Measurements from ENCODE around the gene PLPP3.

DNA sequence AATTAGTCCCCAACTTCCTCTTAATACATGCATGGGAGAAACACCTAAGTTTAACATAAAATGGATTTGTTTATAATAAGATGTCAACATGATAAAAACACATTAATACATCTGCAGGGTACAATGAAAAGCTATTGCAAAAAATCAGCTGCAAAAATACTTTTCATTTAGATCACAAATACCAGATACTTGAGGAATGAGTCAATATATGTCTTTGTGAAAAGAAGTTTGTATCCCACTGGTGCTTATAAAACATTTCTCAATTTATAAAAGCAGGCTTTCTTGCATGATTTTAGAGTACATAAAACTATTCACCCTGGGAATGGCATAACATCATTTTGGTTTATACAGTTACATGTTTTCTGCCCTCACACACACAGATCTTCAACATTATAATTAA is 47.2 kb upstream of the PLPP3 start:
- TF ChIP-seq, protein P1, sequence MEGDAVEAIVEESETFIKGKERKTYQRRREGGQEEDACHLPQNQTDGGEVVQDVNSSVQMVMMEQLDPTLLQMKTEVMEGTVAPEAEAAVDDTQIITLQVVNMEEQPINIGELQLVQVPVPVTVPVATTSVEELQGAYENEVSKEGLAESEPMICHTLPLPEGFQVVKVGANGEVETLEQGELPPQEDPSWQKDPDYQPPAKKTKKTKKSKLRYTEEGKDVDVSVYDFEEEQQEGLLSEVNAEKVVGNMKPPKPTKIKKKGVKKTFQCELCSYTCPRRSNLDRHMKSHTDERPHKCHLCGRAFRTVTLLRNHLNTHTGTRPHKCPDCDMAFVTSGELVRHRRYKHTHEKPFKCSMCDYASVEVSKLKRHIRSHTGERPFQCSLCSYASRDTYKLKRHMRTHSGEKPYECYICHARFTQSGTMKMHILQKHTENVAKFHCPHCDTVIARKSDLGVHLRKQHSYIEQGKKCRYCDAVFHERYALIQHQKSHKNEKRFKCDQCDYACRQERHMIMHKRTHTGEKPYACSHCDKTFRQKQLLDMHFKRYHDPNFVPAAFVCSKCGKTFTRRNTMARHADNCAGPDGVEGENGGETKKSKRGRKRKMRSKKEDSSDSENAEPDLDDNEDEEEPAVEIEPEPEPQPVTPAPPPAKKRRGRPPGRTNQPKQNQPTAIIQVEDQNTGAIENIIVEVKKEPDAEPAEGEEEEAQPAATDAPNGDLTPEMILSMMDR (conservative IDR thresholded peaks at IDR 0.05; ENCODE audit: low read depth in 2 of 2), result no peak
- TF ChIP-seq EZH2phosphoT487 (IDR thresholded peaks at IDR 0.05; ENCODE audit: unreplicated experiment) (no peak), POLR2AphosphoS5 (IDR thresholded peaks at IDR 0.05; ENCODE audit: low read depth) (no peak), EZH2 (IDR thresholded peaks at IDR 0.05; ENCODE audit: low read depth, unreplicated experiment) (no peak), CREB1 (CRISPR knock-in tag; IDR thresholded peaks at IDR 0.05; ENCODE audit: low read depth) (no peak)
- TF ChIP-seq, protein P2, sequence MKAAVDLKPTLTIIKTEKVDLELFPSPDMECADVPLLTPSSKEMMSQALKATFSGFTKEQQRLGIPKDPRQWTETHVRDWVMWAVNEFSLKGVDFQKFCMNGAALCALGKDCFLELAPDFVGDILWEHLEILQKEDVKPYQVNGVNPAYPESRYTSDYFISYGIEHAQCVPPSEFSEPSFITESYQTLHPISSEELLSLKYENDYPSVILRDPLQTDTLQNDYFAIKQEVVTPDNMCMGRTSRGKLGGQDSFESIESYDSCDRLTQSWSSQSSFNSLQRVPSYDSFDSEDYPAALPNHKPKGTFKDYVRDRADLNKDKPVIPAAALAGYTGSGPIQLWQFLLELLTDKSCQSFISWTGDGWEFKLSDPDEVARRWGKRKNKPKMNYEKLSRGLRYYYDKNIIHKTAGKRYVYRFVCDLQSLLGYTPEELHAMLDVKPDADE (IDR thresholded peaks at IDR 0.05), result no peak
- TF ChIP-seq, protein P3, sequence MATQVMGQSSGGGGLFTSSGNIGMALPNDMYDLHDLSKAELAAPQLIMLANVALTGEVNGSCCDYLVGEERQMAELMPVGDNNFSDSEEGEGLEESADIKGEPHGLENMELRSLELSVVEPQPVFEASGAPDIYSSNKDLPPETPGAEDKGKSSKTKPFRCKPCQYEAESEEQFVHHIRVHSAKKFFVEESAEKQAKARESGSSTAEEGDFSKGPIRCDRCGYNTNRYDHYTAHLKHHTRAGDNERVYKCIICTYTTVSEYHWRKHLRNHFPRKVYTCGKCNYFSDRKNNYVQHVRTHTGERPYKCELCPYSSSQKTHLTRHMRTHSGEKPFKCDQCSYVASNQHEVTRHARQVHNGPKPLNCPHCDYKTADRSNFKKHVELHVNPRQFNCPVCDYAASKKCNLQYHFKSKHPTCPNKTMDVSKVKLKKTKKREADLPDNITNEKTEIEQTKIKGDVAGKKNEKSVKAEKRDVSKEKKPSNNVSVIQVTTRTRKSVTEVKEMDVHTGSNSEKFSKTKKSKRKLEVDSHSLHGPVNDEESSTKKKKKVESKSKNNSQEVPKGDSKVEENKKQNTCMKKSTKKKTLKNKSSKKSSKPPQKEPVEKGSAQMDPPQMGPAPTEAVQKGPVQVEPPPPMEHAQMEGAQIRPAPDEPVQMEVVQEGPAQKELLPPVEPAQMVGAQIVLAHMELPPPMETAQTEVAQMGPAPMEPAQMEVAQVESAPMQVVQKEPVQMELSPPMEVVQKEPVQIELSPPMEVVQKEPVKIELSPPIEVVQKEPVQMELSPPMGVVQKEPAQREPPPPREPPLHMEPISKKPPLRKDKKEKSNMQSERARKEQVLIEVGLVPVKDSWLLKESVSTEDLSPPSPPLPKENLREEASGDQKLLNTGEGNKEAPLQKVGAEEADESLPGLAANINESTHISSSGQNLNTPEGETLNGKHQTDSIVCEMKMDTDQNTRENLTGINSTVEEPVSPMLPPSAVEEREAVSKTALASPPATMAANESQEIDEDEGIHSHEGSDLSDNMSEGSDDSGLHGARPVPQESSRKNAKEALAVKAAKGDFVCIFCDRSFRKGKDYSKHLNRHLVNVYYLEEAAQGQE (IDR thresholded peaks at IDR 0.05; ENCODE audit: unreplicated experiment), result no peak
